SK-N-SH (cell line): Measurements from ENCODE around the gene LGR6. TPM values are rescaled to one million over a fixed set of nuclear protein-coding genes. Genes with fewer than 3 reads are reported as not detected.

Experiments used
- CTCF ChIA-PET: fragments of 300-600, 350-600 bp; formaldehyde crosslinking; extraction: SDS; loops from one replicate; lab custom pipeline; 2021; lab: Yijun Ruan, JAX
- POLR2A ChIA-PET: fragments of 350-600 bp; sonication (Branson Sonifier 250); formaldehyde crosslinking; extraction: SDS; loops from one replicate; lab custom pipeline; 2020; ENCODE audit warnings: antibody characterized with exemption, inconsistent platforms; lab: Yijun Ruan, JAX
- DNase-seq: peaks from one replicate; pipeline ENCODE4 v3.0.0; 2012
- H2AFZ ChIP-seq: fragments of 200-600 bp; sonication (generic); 2 replicates; pipeline ENCODE4 v1.8.1; 2016; ENCODE audit warnings: antibody characterized with exemption, mild to moderate bottlenecking, low read depth
- H3F3A ChIP-seq: fragments of 200-600 bp; sonication (generic); replicated peaks from 2 replicates; pipeline ENCODE3; 2016; ENCODE audit warnings: antibody characterized with exemption, mild to moderate bottlenecking; ENCODE audit not compliant: insufficient read depth
- H3K27ac ChIP-seq, 2 experiments: fragments of 200-500 bp in 1 of 2; fragments of 200-600 bp in 1 of 2; sonication (Bioruptor generic) in 1 of 2; sonication (generic), shearing (Covaris generic) in 1 of 2; 2 replicates each; pipeline versions ENCODE4 v1.5.1 to v1.6.1; 2014 to 2016; ENCODE audit warnings: low read depth in 2 of 2, inconsistent platforms in 1 of 2, low read length in 1 of 2, mild to moderate bottlenecking in 1 of 2, mixed read lengths in 1 of 2
- H3K27me3 ChIP-seq: fragments of 200-600 bp; sonication (generic), shearing (Covaris generic); 2 replicates; pipeline ENCODE4 v1.6.1; 2016; ENCODE audit warnings: mixed run types; ENCODE audit not compliant: insufficient read depth
- H3K36me3 ChIP-seq, 2 experiments: fragments of 200-500 bp in 1 of 2; fragments of 200-600 bp in 1 of 2; sonication (Bioruptor generic) in 1 of 2; sonication (generic) in 1 of 2; replicated peaks in 1 of 2; 2 replicates each; pipeline versions ENCODE3 to v1.5.1; 2014 to 2016; ENCODE audit warnings: low read length in 1 of 2, mild to moderate bottlenecking in 1 of 2; ENCODE audit not compliant: insufficient read depth in 2 of 2, control insufficient read depth in 1 of 2
- H3K4me1 ChIP-seq, 2 experiments: fragments of 200-500 bp in 1 of 2; fragments of 200-600 bp in 1 of 2; sonication (Bioruptor generic) in 1 of 2; sonication (generic), shearing (Covaris generic) in 1 of 2; 2 replicates each; pipeline versions ENCODE4 v1.5.1 to v1.6.1; 2014 to 2016; ENCODE audit warnings: low read depth in 1 of 2, low read length in 1 of 2, mixed run types in 1 of 2; ENCODE audit not compliant: insufficient read depth in 2 of 2, control insufficient read depth in 1 of 2
- H3K4me2 ChIP-seq: fragments of 200-600 bp; sonication (generic), shearing (Covaris generic); 2 replicates; pipeline ENCODE4 v1.6.1; 2017; ENCODE audit warnings: mixed run types
- H3K4me3 ChIP-seq, 2 experiments: fragments of 200-500 bp in 1 of 2; fragments of 200-600 bp in 1 of 2; sonication (Bioruptor generic) in 1 of 2; sonication (generic), shearing (Covaris generic) in 1 of 2; 2 replicates each; pipeline versions ENCODE4 v1.5.1 to v1.8.1; 2014 to 2016; ENCODE audit warnings: low read depth in 2 of 2, inconsistent platforms in 1 of 2, low read length in 1 of 2, mild to moderate bottlenecking in 1 of 2, mixed read lengths in 1 of 2, moderate library complexity in 1 of 2
- H3K79me2 ChIP-seq: fragments of 200-600 bp; sonication (generic); 2 replicates; pipeline ENCODE4 v1.8.1; 2017; ENCODE audit warnings: mild to moderate bottlenecking; ENCODE audit not compliant: insufficient read depth
- H3K9ac ChIP-seq: fragments of 200-600 bp; sonication (generic); 2 replicates; pipeline ENCODE4 v1.6.1; 2017; ENCODE audit warnings: mixed run types
- H3K9me2 ChIP-seq: fragments of 200-600 bp; sonication (generic); 2 replicates; pipeline ENCODE4 v1.6.1; 2017; ENCODE audit warnings: mixed run types
- H3K9me3 ChIP-seq: fragments of 200-600 bp; sonication (generic); 2 replicates; pipeline ENCODE4 v1.6.1; 2017; ENCODE audit warnings: mixed run types, mild to moderate bottlenecking, moderate library complexity
- H4K20me1 ChIP-seq: fragments of 200-600 bp; sonication (generic); 2 replicates; pipeline ENCODE4 v1.6.1; 2017; ENCODE audit warnings: mild to moderate bottlenecking, mixed run types; ENCODE audit not compliant: insufficient read depth
- MAX ChIP-seq: IDR thresholded peaks from 2 replicates; pipeline ENCODE4 v1.4.0; 2012; ENCODE audit warnings: low read depth
- MEF2A ChIP-seq: IDR thresholded peaks from 2 replicates; pipeline ENCODE4 v1.4.0; 2012; ENCODE audit warnings: low read depth, borderline replicate concordance
- MXI1 ChIP-seq: IDR thresholded peaks from 2 replicates; pipeline ENCODE4 v1.6.1; 2012; ENCODE audit warnings: mild to moderate bottlenecking, low read depth, low read length, improper control_type of control experiment
- NFIC ChIP-seq: IDR thresholded peaks from 2 replicates; pipeline ENCODE4 v1.4.0; 2012; ENCODE audit warnings: borderline replicate concordance
- NRF1 ChIP-seq: IDR thresholded peaks from 2 replicates; pipeline ENCODE4 v1.6.1; 2012; ENCODE audit warnings: low read depth, mild to moderate bottlenecking, low read length
- REST ChIP-seq: IDR thresholded peaks from 2 replicates; pipeline ENCODE4 v1.6.1; 2012; ENCODE audit warnings: mild to moderate bottlenecking, low read depth, low read length, moderate library complexity
- TCF12 ChIP-seq: IDR thresholded peaks from 2 replicates; pipeline ENCODE4 v1.4.0; 2012
- USF1 ChIP-seq: IDR thresholded peaks from 2 replicates; pipeline ENCODE4 v1.4.0; 2012; ENCODE audit warnings: low read depth, borderline replicate concordance
- ZBTB33 ChIP-seq: IDR thresholded peaks from 2 replicates; pipeline ENCODE4 v1.4.0; 2012; ENCODE audit warnings: low read depth, borderline replicate concordance
- WGBS: methylation state at CpG from one replicate; pipeline ENCODE4 v1.1.6; 2017; ENCODE audit warnings: low lambda C conversion rate; 5-methylcytosine and 5-hydroxymethylcytosine counted together
- polyA plus RNA-seq, 3 experiments: library from polyadenylated mRNA; depleted of rRNA; stranded (reverse); fragments of >200 nt; gene quantifications; 2 replicates each; pipeline ENCODE4 v1.2.3, GENCODE V29; 2012

The LGR6 gene
- polyA plus RNA-seq, 1 of the 3 experiments (the other 2 are of a cell fraction) = 0.03 TPM

GRCh38 chr1:202228484-202229122 lies 35.0 kb downstream of the LGR6 start:
- TF ChIP-seq MAX (no peak), NRF1 (no peak), REST (no peak), MXI1 (no peak), TCF12 (no peak), NFIC (no peak), USF1 (no peak), MEF2A (no peak), ZBTB33 (no peak)
- TF ChIP-seq, all 33 proteins: peak for 0
- H3K27ac ChIP-seq = no peak overlapping the region
- H3K36me3 ChIP-seq = no peaks in the 10 kb centered on the region
- ChIA-PET POLR2A (interaction anchor here (1.7 kb wide), 1 partner anchor 13 kb away, joined by 3 read pairs; no protein-coding TSS in a partner anchor), CTCF (interaction anchor here (1.0 kb wide), 1 partner anchor 87 kb away, joined by 4 read pairs; no protein-coding TSS in a partner anchor)
- no peak for DNase-seq
- no peaks in the 10 kb centered on the region for H3K9me2 ChIP-seq
- no peaks in the 10 kb centered on the region for H3F3A ChIP-seq
- H3K9me3 ChIP-seq = no peaks in the 10 kb centered on the region
- H3K4me3 ChIP-seq = no peak overlapping the region
- no peaks in the 10 kb centered on the region for H4K20me1 ChIP-seq
- H3K27me3 ChIP-seq = peaks cover 13% of the 10 kb centered on the region
- H3K4me2 ChIP-seq = no peak overlapping the region
- H2AFZ ChIP-seq = no peak overlapping the region
- no peaks in the 10 kb centered on the region for H3K79me2 ChIP-seq
- no peaks in the 10 kb centered on the region for H3K4me1 ChIP-seq
- H3K9ac ChIP-seq = no peak overlapping the region
- 90% methylated on average over 7 of the region's 7 CpGs for WGBS
